NCI-H2081 (cell line): ENCODE measurements around the gene APRT.

Experiments
- DNase-seq, 2 experiments: peaks; one replicate each; lab custom pipeline; 2025; lab: John Stamatoyannopoulos, UW

Gene APRT

DNA sequence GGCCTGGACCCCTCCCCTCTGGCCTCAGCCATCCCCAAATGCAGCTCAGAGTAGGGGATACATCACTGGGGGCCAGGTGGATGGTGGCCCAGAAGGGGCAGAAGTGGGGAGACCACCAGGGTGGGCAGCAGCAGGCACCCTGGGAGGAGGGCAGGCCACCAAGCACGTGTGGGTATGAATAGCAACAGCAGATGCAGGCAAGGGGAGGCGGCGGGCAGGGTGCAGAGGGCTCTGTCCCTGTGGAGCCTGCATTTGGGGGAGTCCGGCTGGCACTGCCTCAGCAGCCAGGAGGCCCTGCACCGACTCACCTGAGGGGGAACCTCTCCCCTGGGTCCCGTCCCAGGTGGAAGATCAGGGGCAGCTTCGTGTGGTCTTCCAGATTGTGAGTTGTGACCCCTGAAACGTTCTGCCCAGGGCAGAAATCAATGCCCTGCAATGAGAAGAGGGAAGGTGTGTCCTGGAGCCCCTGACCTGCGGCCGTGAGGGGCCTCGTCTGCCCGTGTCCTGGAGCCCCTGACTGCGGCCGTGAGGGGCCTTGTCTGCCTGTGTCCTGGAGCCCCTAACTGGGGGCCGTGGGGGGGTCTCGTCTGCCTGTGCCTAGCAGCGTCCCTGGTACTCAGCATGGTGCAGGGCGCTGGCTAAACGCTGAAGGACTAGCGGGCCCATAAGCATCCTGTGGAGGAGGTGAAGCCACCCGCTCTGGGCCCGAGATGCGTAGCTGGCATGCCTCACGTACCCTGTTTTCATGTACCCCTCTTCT lies 10.7 kb upstream of the APRT start:
- DNase-seq, result no peak

DNA sequence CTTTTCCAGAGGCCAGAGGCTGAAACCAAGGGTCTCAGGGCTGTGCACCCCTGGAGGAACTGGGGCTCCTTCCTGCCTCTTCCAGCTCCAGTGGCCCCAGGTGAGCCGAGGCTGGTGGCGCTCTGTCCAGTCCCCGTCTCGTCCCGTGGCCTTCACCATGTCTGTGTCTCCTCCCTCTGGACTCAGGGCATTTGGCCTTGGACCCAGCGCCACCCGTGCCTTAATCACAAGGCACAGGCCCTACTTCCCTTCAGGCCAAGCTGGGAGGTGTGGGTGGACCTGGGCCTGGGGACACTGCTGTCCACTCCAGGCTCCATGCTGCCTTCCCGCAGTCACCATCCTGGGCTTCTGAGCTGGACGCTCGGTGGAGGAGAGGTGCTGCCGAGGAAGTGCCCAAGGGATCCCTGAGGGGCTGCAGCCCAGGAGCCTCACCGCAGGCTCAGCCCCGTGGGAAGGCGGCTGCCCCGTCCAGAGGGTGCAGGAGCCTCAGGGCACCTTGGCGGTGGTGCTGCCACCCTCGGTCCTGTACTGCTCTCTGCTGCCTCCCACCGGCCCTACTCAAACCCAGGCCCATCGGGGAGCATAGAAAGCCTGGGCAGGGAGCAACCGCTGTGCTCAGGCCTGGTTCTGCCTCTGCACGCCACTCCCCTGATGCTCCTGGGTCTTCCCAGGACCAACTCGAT lies 9.6 kb upstream of the APRT start:
- no peak for DNase-seq

DNA sequence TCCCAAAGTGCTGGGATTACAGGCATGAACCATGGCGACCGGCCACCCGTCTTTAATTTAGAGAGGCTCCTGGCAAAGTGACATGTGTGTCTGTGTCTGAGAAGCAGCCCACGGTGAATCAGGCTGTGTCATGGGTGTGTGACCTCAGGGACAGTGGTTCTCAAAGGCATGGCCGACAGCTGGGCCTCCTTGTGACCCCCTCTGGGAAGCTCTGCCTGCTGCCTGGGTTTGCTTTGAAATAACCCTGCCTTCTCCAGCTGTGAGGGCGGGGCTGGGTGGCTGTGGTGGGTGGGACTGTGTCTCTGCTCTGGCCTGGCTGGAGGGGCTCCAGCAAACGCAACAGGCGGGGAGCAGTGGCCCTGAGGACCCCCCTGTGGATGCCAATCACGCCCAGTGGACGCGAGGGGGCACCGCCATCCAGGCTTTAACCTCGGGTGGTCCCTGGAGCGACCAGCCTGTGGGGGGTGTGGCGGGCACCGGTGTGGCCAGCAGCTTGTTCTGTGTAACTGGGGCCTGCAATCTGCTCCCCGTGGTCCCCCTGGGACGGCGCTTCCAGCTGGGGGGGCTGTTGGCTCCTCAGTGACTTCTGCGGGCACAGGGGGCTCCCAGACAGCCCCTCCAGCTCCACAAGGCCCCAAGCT lies 8.8 kb upstream of the APRT start:
- no peak for DNase-seq

DNA sequence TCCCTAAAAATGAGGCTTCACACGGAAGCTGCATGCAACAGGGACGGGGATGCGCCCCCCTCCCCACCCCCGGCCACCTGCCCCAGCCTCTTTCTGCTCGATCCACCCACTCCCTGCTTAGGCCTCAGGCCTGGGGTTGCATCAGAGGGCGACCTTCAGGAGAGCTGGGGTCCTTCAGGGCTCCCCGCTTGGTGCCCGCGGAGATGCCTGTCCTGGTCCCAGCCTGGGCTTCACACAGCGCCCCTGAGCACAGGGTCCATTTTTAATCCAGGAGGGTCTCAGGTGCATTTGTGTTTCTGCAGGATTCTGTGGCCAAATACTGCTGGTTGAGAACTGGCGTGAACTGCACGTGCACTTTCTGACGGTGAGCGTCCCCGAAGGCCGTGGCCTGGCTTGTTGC lies 7.4 kb upstream of the APRT start:
- no peak for DNase-seq

DNA sequence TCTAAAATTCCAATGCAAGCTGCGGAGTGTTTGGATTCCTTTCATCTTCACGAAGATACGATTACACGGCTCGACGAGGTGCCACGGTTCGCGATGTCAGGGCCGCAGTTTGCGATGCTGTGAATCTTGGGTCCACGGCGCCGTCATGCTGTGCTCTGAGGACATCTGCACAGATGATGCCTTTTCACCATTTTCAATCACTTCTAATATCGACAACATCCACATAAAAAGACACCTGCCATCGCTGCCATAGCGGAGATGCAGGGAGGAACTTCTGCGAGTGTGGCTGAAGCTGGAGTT lies 6.8 kb upstream of the APRT start:
- no peak for DNase-seq

DNA sequence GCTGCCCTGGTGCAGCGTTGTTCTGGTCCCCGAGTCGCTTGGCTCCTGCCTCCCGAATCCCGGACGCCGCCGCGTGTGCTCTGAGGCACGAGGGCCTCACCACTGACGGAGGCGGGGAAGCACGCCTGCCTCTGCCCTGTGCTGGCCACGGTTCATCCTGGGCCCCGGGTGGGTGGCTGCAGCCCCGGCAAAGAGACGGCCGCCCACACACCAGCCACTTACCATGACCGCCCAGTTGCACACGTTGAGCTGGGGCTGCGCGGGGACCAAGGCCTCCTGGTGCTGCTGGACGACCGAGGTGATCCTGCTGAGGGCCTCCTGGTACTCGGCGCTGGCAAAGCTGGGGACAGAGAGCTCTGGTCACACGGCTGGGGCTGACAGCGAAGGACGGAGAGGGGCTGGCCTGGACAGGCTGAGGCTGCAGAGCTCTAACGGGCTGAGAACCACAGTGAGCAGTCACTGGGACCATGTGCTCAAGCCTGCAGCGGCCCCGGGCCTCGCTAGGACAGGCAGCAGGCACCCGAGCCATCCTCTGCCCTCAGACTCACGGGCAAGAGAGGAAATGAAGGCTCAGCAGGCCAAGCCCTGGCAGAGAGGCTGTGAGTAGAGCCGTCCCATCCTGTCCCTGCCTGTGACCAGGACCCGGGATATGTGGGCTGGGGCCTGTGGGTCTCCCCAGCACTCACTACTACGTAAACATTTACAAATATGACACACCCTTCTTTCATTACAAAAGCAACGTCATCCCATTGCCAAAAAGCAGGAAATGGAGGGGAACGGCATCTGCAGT lies 6.3 kb upstream of the APRT start:
- DNase-seq, result no peak

DNA sequence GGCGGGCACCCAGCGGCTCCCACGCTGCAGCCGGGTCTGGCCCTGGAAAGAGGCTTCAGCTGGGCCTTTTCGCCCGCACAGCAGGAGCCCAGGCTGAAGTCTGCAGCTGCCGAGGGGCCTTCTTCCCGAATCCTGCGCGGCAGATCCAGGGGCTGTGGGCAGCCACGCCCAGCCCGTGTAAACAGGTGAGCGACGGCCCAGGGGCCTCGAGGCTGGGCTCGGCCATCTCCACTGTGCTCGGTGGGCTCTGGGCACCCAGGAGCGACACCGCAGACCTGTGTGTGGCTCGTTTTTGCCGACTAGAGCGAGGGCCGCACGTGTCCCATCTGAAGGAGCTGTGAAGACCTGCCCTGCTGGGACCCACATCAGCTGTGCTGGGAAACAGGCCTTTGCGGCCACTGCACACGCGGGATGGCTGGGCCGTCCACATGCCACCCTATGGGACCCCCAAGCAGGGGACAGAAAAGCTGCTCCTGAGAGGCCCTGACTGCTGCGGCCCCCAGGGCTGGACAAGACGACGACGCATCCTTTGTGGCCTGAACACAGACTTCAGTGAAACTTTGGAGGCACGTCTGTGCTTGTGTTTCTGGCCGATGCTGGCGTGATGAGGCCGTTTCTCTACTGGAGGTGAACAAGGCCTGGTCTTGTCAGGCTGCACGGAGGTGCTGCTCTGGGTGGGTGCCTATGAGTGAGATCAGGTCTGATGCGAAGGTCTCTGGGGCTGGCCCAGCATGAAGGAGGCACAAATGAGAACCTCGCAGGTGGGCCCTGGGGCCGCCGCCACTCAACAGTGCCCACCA lies 5.2 kb upstream of the APRT start:
- no peak for DNase-seq

DNA sequence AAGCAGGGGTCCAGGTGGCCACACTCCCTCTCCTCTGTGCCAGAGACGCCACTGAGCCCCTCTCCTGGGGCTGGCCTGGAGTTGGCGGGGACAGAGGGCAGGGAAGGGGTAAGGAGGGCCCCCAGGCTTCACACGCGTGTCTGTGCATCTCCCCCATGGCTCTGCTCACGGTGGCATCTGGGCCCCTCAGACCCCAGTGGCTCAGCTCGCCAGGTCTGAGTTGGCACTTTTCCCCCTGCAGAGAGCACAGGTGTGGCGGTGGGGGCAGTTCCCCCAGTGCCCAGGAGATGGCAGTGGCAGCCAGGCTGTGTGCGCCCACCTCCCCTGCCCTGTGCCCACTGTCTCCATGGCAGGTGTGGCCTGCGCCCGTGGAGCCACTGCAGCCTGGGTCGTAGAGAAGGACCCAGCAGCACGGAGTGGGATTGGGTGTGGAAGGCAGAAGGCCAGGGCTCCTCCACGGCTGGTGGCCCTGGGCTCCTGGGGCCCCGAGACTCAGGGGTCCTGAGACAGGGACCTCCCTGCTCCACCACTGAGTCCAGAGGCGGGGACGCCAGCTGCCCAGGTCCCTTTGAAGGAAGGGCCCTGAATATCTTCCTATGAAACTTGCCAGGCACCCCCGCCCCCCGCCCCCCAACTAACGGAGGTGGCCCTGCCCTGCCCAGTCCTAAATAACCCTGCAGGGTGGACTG lies 4.3 kb upstream of the APRT start:
- DNase-seq, result peak; percentile 39 to 47

DNA sequence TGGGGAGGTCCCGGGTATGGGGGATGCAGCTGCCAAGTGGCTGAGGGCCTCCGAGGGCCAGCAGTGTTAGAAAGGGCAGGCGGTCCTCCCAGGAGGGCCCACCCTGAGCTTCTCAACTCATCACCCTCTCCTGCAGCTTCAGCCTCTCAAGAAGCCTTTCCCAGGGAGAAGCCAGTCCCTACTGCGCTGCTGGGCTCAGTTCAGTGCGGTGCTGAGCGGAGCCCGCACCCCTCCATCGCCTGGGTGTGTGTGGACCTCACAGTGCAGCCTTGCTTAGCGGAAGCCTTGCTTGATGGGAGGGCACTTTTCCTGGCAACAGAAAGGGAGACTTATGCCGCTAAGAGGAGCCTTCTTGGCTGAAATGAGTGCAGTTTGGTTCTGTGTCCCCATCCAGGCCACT lies 3.5 kb upstream of the APRT start:
- DNase-seq, result no peak

DNA sequence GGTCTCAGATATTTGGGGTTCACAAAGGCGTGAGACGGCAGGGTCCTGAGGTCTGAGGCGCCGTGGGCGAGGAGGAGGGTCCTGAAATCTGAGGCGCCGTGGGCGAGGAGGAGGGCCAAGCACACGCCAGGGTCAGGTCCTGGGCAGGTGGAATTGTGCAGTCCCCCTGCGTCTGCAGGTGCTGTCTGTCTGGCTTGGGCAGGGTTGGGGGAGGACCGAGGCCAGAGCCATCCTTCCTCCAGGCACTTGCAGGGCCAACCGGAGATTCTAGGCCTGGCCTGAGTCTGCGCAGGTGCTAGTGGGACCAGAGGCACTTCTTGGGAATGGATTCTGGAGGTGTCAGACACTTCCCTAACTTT lies 2.4 kb upstream of the APRT start:
- DNase-seq, result no peak

DNA sequence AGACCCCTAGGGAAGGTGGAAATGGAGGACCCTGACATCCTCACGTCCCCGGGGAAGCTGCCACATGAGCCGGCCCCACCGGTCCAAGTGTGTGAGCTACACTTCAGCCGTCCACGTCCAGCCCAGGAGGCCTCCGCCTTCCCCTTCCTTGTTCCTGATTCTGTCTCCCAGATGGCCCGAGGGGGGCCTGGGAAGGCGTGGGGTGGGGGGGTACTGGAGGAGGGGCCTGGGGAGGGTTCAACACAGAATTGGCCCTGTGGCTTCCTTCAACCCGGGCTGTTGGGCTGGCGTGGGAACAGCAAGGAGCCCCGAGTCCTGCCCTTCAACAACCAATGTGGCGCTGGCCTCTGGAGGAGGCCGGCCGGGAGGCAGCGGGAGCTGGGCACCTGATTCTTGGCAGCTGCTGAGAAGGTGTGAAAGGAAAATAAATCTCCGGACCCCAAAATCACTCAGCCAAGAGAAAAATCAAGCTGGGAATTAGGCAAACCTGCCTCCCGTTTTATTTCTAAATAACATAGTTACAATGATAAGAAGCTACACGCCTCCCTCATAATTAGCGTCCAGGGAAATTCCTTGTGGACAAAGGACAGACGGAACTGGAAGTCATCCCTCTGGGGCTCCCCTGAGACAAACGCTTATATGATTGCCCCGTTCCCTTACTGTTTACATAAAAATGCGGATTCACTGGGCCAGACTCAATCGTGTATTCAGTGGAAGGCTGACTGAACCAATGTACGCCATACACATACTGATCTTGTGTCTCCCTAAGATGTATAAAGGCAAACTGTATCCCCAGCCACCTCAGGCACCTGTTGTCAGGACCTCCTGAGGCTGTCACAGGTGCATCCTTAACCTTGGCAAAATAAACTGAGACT lies 1.8 kb upstream of the APRT start:
- no peak for DNase-seq

DNA sequence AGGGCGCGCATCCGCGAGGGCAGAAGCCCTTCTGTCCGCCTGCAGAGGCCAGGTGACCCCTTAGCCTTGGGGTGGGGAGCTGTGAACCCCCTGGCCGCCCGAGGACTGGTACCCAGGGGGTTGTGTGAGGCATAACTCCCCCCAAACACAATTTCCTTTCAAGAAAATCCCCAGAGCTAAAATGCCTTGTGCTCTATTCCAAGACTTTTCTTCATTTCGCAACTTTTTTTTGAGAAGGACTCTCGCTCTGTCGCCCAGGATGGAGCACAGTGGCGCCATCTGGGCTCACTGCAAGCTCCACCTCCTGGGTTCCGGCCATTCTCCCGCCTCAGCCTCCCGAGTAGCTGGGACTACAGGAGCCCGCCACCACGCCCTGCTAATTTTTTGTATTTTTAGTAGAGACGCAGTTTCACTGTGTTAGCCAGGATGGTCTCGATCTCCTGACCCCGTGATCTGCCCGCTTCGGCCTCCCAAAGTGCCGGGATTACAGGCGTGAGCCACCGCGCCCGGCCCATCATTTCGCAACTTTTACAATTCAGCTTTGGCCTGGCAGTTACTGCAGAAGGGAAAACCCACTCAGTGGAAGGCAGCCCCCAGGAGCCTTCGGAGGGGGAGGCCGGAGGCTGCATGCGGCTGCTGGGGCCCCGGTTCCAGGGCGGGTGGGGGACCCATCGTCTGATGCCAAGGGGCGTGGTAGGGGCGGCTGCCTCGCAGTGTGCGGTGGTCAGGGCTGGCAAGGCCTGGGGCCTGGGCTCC lies 963 bp upstream of the APRT start:
- no peak for DNase-seq

DNA sequence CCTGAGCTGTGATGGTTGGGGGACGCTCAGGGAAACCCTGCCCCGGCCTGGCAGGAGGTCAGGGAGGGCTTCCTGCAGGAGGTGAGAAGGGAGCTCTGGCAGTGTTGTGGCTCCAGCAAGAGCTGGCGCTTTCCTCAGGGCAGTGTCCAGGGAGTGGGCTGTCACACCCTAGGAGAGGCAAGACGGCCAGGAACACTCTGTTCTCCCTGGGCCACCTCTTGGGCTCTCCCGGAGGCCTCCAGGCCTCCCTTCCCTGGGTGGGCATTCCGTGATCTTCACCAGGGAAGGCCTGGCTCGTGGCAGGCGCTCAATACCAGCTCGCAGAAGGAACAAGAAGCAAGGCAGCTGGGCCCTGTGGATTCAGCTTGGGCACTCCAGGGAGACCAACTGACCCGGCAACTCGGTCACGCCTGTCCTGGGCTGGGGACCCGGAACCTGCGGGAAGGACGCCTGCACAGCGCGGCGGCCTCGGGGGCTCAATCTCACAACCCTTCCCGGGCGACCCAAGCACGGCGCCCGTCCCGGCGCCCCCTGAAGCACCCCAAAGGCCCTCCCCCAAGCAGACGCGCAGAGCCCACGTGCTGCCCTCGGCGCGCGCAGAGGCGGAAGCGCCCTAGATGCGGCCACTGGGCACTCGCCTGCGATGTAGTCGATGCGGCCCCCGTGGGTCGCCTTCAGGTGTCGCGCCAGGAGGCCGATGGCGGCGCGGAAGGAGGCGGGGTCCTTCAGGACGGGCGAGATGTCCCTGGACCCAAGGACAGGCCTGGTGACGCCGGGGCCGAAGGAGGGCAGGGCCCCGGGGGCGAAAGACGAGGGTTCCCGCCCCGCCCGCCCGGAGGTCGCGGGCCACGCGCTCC lies 588 bp downstream of the APRT start:
- peak; percentile 70 to 71 for DNase-seq

DNA sequence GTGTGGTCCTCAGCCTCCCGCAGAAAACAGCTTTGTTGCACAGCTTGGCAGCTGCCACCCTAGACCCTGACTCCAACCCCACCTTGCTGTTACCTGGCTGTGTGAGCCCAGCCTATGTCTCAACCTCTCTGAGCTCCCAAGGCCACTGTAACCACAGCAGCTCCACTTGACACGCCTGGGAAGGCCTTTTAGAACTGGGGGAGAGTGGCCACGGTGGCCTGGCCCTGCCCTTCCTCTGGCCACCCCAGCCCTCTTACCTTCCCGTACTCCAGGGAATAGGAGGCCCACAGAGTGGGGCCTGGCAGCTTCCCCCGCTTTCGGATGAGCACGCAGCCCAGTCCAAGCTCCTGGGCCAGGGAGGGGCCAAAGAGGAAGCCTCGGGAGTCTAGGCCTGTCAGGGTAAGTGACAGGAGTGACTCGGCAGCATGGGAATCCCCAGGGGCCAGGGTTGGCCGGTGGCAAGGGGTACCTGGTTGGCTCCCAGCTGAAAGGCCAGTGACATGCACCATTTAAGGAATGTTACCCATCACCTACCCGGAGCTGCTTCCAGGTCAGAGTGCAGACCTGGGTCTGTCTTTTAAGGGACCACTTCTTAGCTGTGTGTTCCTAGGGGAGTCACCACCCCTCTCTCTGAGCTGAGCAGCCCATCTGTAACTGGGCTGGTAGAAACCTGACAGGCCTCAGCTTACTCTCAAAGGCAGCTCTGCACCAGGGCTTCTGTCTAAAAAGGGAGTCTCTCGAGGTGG lies 1.4 kb downstream of the APRT start:
- DNase-seq, result no peak

DNA sequence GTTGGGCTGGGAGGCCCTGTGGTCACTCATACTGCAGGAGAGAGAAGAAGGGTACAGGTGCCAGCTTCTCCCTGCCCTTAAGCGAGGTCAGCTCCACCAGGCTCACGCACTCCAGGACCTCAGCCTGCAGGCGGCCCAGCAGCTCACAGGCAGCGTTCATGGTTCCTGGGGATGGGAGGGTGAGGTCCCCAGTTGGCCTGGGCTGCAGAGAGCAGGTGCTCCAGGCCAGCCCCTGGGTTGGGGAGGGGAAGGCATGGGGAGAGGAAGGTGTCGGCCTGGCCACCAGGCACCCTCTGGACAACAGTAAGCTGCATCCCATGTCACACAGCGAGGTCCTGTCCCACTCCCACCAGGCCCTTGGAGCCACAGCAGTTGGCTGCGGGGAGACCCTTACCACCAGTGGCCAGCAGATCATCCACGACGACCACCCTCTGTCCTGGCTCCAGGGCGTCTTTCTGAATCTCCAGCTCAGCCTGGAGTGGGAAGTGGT lies 2.0 kb downstream of the APRT start:
- DNase-seq, result no peak

DNA sequence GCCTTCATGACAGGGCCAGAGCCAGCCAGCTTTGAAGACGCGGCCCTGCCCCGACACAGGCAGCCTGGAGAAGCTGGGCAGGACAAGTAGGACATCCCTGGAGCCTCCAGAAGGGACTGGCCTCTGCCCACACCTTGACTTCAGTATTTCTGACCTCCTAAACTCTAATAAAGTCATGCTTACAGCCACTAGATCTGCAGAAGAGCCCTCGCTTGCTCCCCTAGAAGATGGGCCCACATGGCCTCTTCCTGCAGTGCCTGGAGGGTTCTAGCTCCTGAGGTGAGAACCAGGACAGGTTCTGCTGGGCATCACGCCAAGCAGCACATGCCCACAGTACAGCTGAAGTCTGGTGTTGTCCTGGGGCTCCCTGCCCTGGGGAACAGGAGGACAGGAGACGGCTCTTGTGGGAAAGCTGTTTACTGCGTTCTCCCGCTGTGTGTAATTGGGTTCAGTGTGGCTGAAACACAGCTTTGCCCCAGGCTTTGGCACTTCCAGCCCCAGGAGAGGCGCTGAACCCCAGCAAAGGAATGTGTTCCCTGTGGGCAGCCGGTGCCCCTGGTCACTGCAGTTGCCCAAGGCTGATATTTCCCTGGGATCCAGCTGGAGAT lies 2.6 kb downstream of the APRT start:
- DNase-seq, result no peak
